ENCODE results near the gene PREP.
A peak's percentile ranks its signal among the peaks of the same experiment; 100 is the strongest.
"Not testable (repeated sequence)": the region's sequence is repeated elsewhere in the genome, so short reads cannot be mapped to it uniquely, and the experiment has no call there.

PREP gene

GRCh38 chr6:105402939-105403935 lies at the start of gene PREP:
TSS of gene PREP (minus strand) at chr6:105403082. CDS start at chr6:105402891, 191 bp downstream.
- DNase-seq = peak; percentile 96

- DNase-seq = no peak
These were observed 49.5 kb upstream of the PREP start for GRCh38 chr6:105452376-105452775.

- no peak for DNase-seq
These were observed 47.0 kb upstream of the PREP start for GRCh38 chr6:105449756-105450390.

- DNase-seq = no peak
These were observed 42.6 kb upstream of the PREP start for GRCh38 chr6:105445481-105445880.

GRCh38 chr6:105443941-105444340 lies 41.1 kb upstream of the PREP start:
- DNase-seq = no peak

- no peak for DNase-seq
These were observed 39.5 kb upstream of the PREP start for GRCh38 chr6:105442369-105442768.

- DNase-seq = no peak
These were observed 34.4 kb upstream of the PREP start for GRCh38 chr6:105437236-105437635.

- DNase-seq = no peak
These were observed 30.8 kb upstream of the PREP start for GRCh38 chr6:105433723-105434122.

GRCh38 chr6:105432797-105433196 lies 29.9 kb upstream of the PREP start:
- no peak for DNase-seq

- DNase-seq = peak; percentile 65
These were observed 28.3 kb upstream of the PREP start for GRCh38 chr6:105431226-105431625.

- no peak for DNase-seq
These were observed 27.8 kb upstream of the PREP start for GRCh38 chr6:105430685-105431084.

- no peak for DNase-seq
These were observed 26.8 kb upstream of the PREP start for GRCh38 chr6:105429676-105430075.

GRCh38 chr6:105428342-105428957 lies 25.6 kb upstream of the PREP start:
- no peak for DNase-seq

GRCh38 chr6:105424175-105424783 lies 21.4 kb upstream of the PREP start:
- DNase-seq = peak; percentile 74

- DNase-seq = not testable (repeated sequence)
These were observed 14.1 kb upstream of the PREP start for GRCh38 chr6:105416971-105417370.

- DNase-seq = no peak
These were observed 6.9 kb upstream of the PREP start for GRCh38 chr6:105409734-105410133.

GRCh38 chr6:105402090-105402938 lies 568 bp downstream of the PREP start:
- DNase-seq = peak; percentile 76

- peak; percentile 38 for DNase-seq
These were observed 1.4 kb downstream of the PREP start for GRCh38 chr6:105401247-105402089.

- DNase-seq = no peak
These were observed 2.4 kb downstream of the PREP start for GRCh38 chr6:105400501-105400900.

GRCh38 chr6:105398859-105399258 lies 4.0 kb downstream of the PREP start:
- no peak for DNase-seq

- DNase-seq = peak; percentile 88
These were observed 4.9 kb downstream of the PREP start for GRCh38 chr6:105397987-105398386.
